ENCODE measurements around the gene ZCCHC24.

- TF ChIP-seq EZH2phosphoT487 (IDR thresholded peaks at IDR 0.05; ENCODE audit: borderline replicate concordance, low read length) (no peak), CTCF (IDR thresholded peaks at IDR 0.05; ENCODE audit: low read depth, low read length, poor library complexity, severe bottlenecking) (no peak)
These were observed 15.3 kb upstream of the ZCCHC24 start for GRCh38 chr10:79460687-79461086.

All from DOHH2 (cell line).